HG02870 (cell line): ENCODE data around the gene ADGRG3.

ENCODE experiments used
- ATAC-seq: cut with Tn5 transposase; IDR thresholded peaks from one replicate; pipeline ENCODE4 v1.9.1; 2021; ENCODE audit warnings: mild to moderate bottlenecking, moderate library complexity; ENCODE audit not compliant: unreplicated experiment

ADGRG3 gene

GRCh38 chr16:57645169-57645568, 22.9 kb upstream of the ADGRG3 start:
- ATAC-seq = no peak

DNA sequence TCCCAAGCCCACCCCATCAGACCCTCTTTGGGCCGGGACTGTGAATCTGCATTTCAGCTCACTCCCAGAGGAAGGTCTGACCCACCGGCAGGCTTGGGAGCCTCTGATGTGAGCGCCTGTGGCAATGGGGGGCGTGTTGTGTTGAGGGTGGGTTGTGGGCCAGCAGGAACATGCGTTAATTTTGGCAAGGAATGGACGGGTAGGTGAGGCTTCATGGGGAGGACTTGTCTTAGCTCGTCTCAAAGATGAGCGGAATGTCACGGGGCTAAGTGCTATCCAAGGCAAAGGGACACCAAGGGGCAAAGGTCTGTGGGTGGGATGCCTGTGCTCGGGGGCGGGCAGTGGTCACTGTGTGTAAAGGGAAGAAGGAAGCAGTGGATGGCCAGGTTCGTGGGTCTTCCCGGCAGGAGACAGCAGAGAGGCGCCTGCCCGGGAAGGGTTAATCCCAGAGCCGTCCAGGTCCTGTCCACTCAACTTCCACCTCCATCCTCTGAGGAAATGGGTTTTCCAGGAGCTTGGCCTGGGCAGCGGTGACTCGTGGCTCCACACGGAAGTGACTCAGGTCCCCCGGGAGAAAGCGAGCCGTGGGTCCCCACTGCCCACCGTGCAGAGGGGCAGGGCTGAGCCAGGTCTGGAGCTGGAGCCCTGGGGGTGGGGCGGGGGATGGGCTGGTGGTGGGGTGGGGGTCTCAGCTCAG, 22.3 kb upstream of the ADGRG3 start:
- ATAC-seq = no peak

DNA sequence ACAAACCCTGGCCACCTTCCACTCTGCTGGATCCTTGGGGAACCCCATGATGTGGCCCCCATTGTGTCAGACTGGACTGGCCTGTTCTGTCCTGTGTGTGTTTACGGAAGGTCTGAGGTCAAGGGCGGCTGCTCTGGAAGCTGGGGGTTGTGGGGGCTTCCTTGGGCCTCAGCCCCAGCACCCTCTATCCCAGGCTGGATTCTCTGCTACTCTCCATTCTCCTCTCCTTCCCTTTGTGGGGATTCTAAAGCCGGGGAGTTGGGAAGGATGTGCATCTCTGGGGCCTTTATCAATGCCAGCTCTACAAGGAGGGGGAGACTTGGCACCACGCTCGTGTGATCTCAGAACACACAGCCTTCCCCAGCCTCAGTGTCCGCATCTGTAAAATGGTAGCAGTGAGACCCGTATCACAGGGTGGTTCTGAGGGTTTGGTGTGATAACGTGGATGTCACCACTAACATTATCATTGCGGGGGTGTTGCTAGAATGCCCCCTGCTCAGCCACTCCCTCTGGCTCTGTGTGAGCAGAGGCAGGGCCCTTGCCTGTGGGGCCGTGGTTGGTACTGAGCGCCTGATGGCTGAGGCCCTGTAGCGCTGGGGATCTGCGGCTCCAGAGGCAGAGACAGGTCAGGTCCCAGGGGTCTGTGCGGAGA, 21.6 kb upstream of the ADGRG3 start:
- no peak for ATAC-seq

DNA sequence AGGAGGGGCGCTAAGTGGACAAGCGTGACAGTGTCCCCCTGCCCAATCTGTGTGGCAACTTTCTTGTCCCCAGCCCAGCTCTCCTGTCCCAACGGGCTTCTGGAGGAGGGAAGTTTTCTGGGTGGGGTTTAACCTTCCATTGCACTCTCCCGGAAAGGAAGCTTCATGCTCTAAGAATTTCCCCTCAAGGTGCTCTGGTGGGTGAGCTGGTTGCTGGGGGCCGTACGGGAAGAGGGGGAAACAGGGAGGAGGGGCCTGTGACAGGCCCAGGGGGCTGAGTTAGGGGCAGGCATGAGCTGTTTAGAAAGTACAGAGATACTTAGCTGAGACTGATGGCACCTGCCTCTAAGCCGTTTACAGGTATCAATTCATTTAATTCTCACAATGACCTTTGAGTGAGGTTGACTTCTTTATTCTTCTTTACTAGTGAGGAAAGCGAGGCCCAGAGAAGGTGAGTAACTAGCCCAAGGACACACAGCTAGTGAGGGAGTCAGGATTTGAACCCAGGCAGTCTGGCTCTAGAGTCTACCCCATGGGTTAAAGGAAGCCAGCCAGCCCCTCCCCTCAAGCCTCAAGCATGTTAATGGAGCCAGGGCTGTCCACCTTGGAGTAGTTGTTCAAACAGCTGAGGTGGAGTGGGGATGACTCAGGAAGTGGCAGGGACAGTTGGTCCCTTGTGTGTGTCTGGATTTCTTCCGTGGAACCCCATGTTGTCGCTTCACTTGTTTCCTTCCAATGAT, 20.8 kb upstream of the ADGRG3 start:
- no peak for ATAC-seq

GRCh38 chr16:57648125-57648524, 20.0 kb upstream of the ADGRG3 start:
- ATAC-seq = no peak

GRCh38 chr16:57648581-57649442, 19.3 kb upstream of the ADGRG3 start:
- ATAC-seq = no peak

GRCh38 chr16:57649443-57649751, 18.7 kb upstream of the ADGRG3 start:
- no peak for ATAC-seq

DNA sequence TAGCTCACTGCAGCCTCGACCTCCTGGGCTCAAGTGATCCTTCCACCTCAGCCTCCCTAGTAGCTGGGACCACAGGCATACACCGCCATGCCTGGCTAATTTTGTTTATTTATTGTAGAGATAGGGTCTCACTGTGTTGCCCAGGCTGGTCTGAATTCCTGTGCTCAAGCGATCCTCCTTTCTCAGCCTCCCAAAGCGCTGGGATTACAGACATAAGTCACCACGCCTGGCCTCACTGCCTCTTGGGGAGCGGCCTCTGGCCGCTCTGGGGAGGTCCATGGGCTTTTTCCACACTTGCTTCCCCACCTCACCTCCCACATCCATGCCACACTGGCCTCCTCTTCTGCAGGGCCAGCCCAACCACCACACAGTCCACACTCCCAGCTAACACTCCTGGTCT, 18.3 kb upstream of the ADGRG3 start:
- ATAC-seq = no peak

GRCh38 chr16:57651344-57652333, 16.5 kb upstream of the ADGRG3 start:
- no peak for ATAC-seq

GRCh38 chr16:57652695-57653471, 15.2 kb upstream of the ADGRG3 start:
- ATAC-seq = no peak

GRCh38 chr16:57653936-57654335, 14.2 kb upstream of the ADGRG3 start:
- ATAC-seq = no peak

- ATAC-seq = no peak
These were observed 11.7 kb upstream of the ADGRG3 start for GRCh38 chr16:57656342-57656955.

GRCh38 chr16:57657228-57657627, 10.9 kb upstream of the ADGRG3 start:
- ATAC-seq = no peak

DNA sequence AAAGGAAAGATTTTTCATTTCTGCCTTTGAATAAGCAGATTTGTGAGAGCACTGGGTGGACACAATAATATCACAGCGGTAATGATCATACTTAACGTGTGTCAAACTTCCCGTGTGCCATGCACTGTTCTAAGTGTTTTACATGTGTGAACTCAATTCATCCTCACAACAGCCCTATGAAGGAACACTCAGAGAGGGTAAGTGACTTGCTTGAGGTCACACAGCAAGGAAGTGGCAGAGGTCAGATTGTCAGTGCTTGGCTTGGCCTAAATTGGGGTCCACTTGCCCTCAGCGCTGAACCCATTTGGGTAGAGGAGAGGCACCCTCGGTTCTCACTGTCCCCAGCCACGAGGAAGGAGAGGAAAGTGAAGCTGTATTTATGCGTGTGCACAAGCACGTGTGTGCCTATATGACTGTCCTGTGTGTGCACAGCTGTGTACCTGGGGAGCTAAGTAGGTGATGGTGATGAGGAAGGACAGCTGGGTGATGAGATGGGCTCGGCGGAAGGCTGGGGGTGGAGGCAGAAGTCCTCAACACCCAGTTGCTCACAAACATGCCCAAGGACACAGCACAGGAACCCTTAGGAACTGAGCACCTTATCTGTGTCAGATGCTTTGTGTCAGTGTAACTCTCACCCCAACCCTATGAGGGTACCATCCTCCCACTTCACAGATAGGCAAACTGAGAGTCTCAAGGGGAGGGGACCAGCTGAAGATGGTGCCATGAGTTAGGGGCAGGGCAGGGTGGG, 9.8 kb upstream of the ADGRG3 start:
- no peak for ATAC-seq

GRCh38 chr16:57658878-57659674, 9.0 kb upstream of the ADGRG3 start:
- ATAC-seq = no peak

DNA sequence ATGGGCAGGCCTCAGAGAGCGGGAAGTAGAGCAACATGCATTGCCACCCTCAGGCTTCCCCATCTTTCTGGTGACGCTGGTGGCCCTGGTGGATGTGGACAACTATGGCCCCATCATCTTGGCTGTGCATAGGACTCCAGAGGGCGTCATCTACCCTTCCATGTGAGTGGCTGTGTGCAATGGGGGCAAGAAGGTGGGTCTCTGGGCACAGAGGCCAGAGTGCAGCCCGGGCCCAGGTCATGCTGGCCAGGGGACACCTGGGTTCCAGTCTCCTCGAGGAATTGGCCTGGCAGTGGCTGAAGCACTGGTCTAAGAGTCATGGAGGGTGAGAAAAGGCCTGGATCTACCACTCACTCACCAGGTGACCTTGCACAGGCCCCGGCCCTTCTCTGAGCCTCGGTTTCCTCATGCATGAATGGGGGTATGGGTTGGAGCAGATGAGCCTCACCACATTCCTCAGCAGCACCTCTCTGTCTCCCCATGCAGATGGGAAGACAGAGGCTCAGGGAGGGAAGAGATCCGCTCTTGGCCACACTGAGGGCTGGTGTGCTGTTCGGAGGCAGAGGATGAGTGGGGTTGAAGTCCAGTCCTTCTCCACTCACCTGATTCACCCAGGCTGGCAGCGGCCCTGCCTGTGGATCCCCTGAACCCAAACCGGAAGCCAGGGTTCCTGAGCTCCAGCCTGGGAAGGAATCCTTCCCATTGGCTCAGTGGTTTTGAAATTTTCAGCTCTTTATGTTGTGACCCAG, 7.2 kb upstream of the ADGRG3 start:
- ATAC-seq = no peak

DNA sequence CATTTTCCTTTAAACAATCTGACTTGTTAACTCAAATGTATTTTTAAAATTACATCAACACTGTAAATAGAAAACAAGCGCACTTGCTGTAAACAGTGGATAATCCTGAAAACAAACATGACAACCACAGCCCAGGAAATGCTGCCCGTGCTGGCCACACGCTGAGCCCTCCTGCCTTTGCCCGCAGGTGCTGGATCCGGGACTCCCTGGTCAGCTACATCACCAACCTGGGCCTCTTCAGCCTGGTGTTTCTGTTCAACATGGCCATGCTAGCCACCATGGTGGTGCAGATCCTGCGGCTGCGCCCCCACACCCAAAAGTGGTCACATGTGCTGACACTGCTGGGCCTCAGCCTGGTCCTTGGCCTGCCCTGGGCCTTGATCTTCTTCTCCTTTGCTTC, 6.6 kb upstream of the ADGRG3 start:
- no peak for ATAC-seq
